Activated CD4-positive, alpha-beta T cell treated with anti-CD3 and anti-CD28 coated beads, Interleukin-2, amount 50 U/mL, for 16 hours (primary cell): ENCODE measurements around the gene PTGES2.

ENCODE experiments used
- DNase-seq: peaks from one replicate; pipeline ENCODE4 v3.0.0-alpha.2; 2020

The PTGES2 gene

GRCh38 chr9:128153060-128153946 is 25.8 kb upstream of the PTGES2 start:
- no peak for DNase-seq

- no peak for DNase-seq
Measured at GRCh38 chr9:128152133-128153059, 24.9 kb upstream of the PTGES2 start.

- no peak for DNase-seq
Measured at GRCh38 chr9:128151309-128152132, 24.0 kb upstream of the PTGES2 start.

- DNase-seq: peak; percentile 16
Measured at GRCh38 chr9:128150594-128151308, 23.2 kb upstream of the PTGES2 start.

DNA sequence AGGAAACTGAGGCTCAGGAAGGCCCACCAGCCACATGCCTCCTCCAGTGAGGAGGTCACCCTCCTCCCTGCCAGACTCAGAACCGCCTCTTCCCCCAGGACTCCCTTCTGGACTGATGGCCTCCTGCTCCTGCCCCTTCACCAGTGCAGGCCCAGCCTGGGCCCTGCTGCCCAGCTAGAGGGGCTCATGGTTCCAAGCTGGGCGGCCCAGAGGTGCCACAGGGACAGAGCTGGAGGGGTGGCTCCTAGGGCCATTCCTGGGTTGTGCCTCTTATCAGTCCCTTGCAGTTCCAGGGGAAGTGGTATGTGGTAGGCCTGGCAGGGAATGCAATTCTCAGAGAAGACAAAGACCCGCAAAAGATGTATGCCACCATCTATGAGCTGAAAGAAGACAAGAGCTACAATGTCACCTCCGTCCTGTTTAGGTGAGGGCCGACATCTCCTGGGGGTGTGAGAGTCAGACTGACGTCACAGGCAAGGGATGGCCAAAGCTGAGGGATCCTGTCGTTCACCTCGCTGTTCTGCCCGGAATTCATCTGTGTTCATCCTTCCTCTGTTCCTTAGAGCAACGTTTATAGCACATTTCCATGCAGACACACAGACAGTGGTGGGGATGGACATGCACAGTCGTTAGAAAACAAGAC is 22.5 kb upstream of the PTGES2 start:
- no peak for DNase-seq

DNA sequence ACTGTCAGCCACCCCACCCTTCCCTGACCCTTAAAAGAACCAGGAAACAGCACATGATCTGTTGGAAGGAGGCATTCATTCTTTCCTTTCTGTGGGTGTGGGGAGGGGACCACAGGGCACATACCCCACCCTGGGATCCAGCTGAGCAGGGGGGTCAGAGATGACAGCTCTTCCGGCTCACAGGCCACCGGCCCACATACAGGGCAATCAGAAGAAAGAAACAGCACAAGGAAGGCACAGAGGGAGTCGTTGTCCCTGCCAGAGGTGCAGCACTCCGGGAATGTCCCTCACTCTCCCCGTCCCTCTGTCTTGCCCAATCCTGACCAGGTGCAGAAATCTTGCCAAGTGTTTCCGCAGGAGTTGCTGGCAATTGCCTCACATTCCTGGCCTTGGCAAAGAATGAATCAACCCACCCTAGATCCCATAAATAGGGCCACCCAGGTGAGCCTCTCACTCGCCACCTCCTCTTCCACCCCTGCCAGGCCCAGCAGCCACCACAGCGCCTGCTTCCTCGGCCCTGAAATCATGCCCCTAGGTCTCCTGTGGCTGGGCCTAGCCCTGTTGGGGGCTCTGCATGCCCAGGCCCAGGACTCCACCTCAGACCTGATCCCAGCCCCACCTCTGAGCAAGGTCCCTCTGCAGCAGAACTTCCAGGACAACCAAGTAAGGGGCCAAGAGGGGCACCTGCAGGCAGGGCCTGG is 21.6 kb upstream of the PTGES2 start, which contains the start of gene LCN2:
TSS of gene LCN2 (plus strand) at position 453 of the 701 bp plus-strand sequence. CDS start at position 526, 73 bp downstream.
- no peak for DNase-seq

DNA sequence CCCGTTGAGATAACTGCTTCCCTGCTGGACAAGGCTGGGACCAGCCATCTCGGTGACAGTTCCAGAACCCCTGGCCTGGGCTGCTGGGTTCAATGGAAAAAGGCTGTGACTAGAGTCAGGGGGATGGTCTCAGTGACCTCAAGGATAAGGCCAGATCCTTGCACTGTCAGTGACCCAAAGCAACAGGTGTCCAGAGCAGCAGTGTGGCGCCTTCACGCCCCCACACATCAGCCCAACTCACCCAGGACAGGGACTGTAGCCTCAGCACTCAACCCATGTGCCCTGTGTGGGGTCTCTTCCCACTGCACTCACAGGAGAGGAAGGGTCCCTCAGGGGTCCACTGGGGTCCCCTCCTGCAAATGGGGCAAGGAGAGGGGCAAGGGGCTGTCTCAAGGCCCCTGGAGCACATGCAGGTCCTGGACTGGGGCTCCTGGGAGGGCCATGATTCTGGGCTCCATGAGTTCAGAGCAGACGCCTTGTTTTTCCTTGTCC is 21.0 kb upstream of the PTGES2 start:
- DNase-seq: no peak

- DNase-seq: no peak
Measured at GRCh38 chr9:128146591-128147120, 19.1 kb upstream of the PTGES2 start.

GRCh38 chr9:128145951-128146351 is 18.4 kb upstream of the PTGES2 start:
- no peak for DNase-seq

GRCh38 chr9:128145536-128145935 is 18.0 kb upstream of the PTGES2 start:
- DNase-seq: no peak

DNA sequence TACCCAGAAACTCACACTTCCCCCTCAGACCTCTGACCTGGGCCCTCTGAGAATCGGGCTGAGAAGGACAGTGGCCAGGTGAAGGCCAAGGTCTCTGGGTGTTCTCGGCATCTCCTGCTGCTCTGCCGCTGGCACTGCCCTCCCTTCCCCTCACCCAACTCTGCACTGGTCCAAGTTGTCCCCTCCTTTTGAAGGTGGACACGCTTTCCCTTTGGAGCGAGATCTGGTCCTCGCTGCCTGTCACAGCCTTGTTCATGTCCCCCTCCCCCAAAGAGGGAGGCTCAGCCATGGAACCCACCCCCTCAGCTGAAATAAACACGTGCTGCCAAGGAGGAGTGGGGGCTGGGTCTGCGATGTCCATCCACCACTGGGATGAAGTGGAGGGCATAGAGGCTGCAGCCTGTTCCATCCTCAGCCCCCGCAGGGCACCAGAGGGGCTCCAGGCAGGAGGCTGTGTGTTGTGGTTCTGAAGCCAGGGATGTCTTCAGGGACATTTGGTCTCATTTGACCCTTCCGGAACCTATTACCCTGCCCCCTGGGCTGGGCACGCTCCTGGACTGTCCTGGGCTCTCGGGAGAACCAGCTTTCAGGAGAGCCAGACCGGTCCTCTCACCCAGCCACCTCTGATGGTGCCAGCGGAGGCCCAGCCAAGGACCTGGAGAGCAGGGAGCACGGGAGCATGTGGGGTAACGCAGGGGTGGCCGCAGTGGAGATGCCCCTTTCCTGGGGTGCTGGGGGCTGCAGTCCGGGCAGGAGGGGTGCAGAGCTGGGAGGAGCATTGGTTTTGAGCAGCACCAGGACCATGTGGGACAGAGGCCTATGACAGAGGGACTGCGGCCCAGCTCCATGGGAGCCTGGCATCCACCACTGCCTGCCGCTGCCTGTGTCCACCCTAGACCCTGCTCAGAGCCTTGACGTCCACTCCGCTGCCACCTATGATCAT is 17.0 kb upstream of the PTGES2 start:
- DNase-seq: no peak

- no peak for DNase-seq
Measured at GRCh38 chr9:128143525-128144238, 16.2 kb upstream of the PTGES2 start.

- no peak for DNase-seq
Measured at GRCh38 chr9:128142596-128142995, 15.1 kb upstream of the PTGES2 start.

DNA sequence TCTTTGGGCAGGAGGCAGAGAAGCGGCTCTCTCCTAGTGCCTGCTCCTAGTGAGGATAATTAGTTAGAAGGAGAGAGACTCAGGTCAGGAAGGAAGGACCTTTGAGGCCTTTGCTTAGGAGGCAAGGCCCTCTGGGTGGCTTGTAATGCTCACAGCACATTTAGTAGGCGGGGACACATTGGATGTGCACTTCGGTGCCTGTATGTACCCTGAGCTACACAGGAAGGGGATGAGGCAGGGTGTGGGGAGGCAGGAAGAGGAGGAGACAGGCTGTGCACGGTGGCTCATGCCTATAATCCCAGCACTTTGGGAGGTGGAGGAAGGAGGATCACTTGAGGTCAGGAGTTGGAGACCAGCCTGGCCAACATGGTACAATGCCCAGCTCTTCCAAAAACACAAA is 14.5 kb upstream of the PTGES2 start:
- DNase-seq: no peak

GRCh38 chr9:128141604-128142003 is 14.1 kb upstream of the PTGES2 start:
- no peak for DNase-seq

DNA sequence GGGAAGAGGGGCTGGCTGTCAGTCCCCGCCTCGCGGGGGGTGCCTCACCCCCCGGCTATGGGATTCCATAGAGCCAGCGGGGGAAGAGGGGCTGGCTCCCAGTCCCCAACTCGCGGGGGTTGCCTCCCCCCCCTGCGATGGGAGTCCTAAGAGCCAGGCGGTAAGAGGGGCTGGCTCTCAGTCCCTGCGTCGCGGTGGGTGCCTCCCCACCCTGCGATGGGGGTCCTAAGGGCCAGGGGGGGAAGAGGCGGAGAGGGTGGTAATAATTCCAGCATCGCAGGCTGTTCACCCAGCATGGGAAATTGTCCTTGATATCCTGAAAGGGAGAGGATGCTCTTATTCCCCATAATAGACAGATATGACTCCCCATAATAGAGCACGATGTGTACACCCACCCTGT is 12.1 kb upstream of the PTGES2 start:
- no peak for DNase-seq

DNA sequence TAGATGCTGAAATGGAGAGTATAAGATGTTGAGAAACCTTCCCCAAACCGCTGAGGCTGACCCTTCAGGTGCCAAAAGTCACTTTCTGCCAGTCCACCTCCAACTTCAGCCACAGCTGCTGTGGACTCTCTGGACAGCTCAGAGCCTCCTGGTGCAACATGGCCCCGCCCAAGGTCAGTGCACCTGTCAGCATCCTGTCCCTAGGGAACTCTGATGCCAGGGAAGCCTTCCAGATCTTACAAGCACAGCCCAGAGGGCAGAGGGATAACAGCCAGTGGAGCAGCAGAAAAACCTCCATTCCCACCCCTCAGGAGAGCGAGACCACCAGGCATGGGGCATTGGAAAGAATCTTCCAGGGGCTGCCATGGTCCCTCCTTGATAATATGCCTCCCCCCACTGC is 10.5 kb upstream of the PTGES2 start:
- DNase-seq: no peak
